Ishikawa (cell line): ENCODE results near the gene KIF26B.

ENCODE experiments used
- CEBPB ChIP-seq: IDR thresholded peaks from 2 replicates; pipeline ENCODE4 v1.6.1; 2012
- CREB1 ChIP-seq: IDR thresholded peaks from 2 replicates; pipeline ENCODE4 v1.6.1; 2012; ENCODE audit warnings: low read depth
- EGR1 ChIP-seq: IDR thresholded peaks from 2 replicates; pipeline ENCODE4 v1.6.1; 2012
- EP300 ChIP-seq: IDR thresholded peaks from 2 replicates; pipeline ENCODE4 v1.6.1; 2012; ENCODE audit warnings: borderline replicate concordance
- FOXM1 ChIP-seq: IDR thresholded peaks from 2 replicates; pipeline ENCODE4 v1.6.1; 2012; ENCODE audit warnings: low read depth, borderline replicate concordance
- MAX ChIP-seq: IDR thresholded peaks from 2 replicates; pipeline ENCODE4 v1.6.1; 2012
- NFIC ChIP-seq: IDR thresholded peaks from 2 replicates; pipeline ENCODE4 v1.6.1; 2012
- RAD21 ChIP-seq: IDR thresholded peaks from 2 replicates; pipeline ENCODE4 v1.6.1; 2012; ENCODE audit warnings: low read depth
- REST ChIP-seq: IDR thresholded peaks from 2 replicates; pipeline ENCODE4 v1.6.1; 2012; ENCODE audit warnings: low read depth, mild to moderate bottlenecking
- TAF1 ChIP-seq: IDR thresholded peaks from 2 replicates; pipeline ENCODE4 v1.6.1; 2012; ENCODE audit warnings: low read depth, mild to moderate bottlenecking
- TCF12 ChIP-seq: IDR thresholded peaks from 2 replicates; pipeline ENCODE4 v1.6.1; 2012; ENCODE audit warnings: low read depth
- TEAD4 ChIP-seq: IDR thresholded peaks from 2 replicates; pipeline ENCODE4 v1.6.1; 2012
- YY1 ChIP-seq: IDR thresholded peaks from 2 replicates; pipeline ENCODE4 v1.6.1; 2012; ENCODE audit warnings: low read depth
- ZBTB7A ChIP-seq: IDR thresholded peaks from 2 replicates; pipeline ENCODE4 v1.6.1; 2012; ENCODE audit warnings: low read depth
- TF ChIP-seq, protein P1 (sequence below): IDR thresholded peaks from 2 replicates; pipeline ENCODE4 v1.6.1; 2012

Gene KIF26B

GRCh38 chr1:245621589-245621988, 466.8 kb downstream of the KIF26B start:
- TF ChIP-seq TCF12 (peak; percentile 68; the same call in 1 of the 2 replicates), EP300 (peak; percentile 68; the same call in 1 of the 2 replicates), CREB1 (no peak), RAD21 (0 out of 2 replicates have a peak, but pooled peaks have one; percentile 14)

GRCh38 chr1:245622332-245623014, 467.7 kb downstream of the KIF26B start:
- TF ChIP-seq NFIC (no peak), REST (no peak)

GRCh38 chr1:245641384-245641783, 486.6 kb downstream of the KIF26B start:
- TF ChIP-seq ZBTB7A (no peak), EP300 (no peak), EGR1 (no peak), TCF12 (no peak), TEAD4 (no peak), CEBPB (no peak), CREB1 (no peak), YY1 (no peak), RAD21 (no peak), TAF1 (no peak), MAX (no peak), NFIC (no peak), FOXM1 (no peak), REST (no peak)
- TF ChIP-seq, protein P1, sequence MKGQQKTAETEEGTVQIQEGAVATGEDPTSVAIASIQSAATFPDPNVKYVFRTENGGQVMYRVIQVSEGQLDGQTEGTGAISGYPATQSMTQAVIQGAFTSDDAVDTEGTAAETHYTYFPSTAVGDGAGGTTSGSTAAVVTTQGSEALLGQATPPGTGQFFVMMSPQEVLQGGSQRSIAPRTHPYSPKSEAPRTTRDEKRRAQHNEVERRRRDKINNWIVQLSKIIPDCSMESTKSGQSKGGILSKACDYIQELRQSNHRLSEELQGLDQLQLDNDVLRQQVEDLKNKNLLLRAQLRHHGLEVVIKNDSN = no peak

DNA sequence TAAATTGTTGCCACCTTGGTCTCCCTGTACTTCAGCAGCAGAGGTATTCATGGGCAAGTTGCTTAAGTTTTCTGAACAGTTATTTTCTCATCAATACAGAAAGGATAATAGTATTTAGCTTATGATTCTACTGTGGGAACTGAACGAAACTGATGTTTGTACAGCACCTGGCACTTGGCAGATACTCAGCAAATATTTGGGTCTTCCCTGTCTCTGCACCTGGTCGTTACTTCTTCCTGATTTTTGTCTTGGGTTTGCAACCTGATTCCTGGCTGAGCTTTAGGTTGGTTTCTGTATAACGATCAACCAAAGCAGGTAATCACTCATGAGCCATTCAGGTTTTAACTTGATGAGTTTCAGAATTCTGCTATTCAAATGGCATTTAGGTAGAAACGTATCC, 490.6 kb downstream of the KIF26B start:
- no peak for TF ChIP-seq CREB1
- TF ChIP-seq EP300 = no peak

DNA sequence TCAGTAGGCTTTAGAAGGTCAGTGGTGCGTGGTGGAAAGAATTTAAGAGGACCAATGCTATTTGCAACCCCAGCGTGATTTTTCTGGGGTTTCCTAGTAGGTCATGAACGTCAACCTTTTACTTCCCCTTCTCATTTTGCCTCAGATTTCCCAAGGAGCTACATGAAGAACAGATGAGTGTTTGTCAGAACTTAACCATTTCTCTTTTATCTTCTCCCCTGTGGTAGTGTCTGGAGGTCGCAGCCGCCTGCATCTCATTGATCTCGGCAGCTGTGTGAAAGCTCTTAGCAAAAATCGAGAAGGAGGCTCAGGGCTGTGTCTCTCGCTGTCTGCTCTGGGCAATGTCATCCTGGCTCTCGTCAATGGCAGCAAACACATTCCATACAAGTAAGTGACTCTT, 491.1 kb downstream of the KIF26B start:
- no peak for TF ChIP-seq RAD21
- TF ChIP-seq, protein P1 = no peak
- TF ChIP-seq MAX = no peak
- no peak for TF ChIP-seq CEBPB
- TF ChIP-seq EGR1 = no peak
- no peak for TF ChIP-seq YY1
- TF ChIP-seq EP300 = no peak
- no peak for TF ChIP-seq NFIC
- TF ChIP-seq CREB1 = no peak
- TF ChIP-seq REST = no peak
- TF ChIP-seq ZBTB7A = no peak
- no peak for TF ChIP-seq TEAD4
- TF ChIP-seq TCF12 = no peak
- TF ChIP-seq TAF1 = no peak
- no peak for TF ChIP-seq FOXM1
